ENCODE results near the gene UMAD1. TPM values are rescaled to one million over a fixed set of nuclear protein-coding genes. Genes with fewer than 3 reads are reported as not detected.

Gene UMAD1
- polyA plus RNA-seq, 3 donors: 6.2 to 22.7 (median 18.6) TPM

- Histone ChIP-seq H3K4me2 (replicated peaks; ENCODE audit: extremely low read depth, low read length, poor library complexity, severe bottlenecking) (no peak overlapping the region), H3K79me2 (ENCODE audit: insufficient read depth, low read length) (no peaks in the 10 kb centered on the region), H3K9ac (ENCODE audit: insufficient read depth, low read length, poor library complexity, severe bottlenecking) (no peak overlapping the region), H3K4me1 (ENCODE audit: control insufficient read depth in 1 of 2, insufficient read depth in 2 of 2, low read length in 2 of 2) (no peaks in the 10 kb centered on the region), H2AFZ (ENCODE audit: insufficient read depth, low read depth, low read length, poor library complexity, severe bottlenecking) (no peak overlapping the region), H3K27me3 (ENCODE audit: control insufficient read depth in 2 of 2, insufficient read depth in 2 of 2, low read length in 2 of 2) (no peaks in the 10 kb centered on the region), H3K36me3 (replicated peaks in 1 of 2; ENCODE audit: control insufficient read depth in 1 of 2, insufficient read depth in 2 of 2, low read length in 2 of 2) (no peaks in the 10 kb centered on the region), H4K20me1 (ENCODE audit: insufficient read depth, low read length) (no peaks in the 10 kb centered on the region), H3K4me3 (replicated peaks in 1 of 3; ENCODE audit: low read depth in 2 of 3, low read length in 3 of 3) (no peak overlapping the region), H3K27ac (ENCODE audit: low read depth in 1 of 2, low read length in 2 of 2) (no peak overlapping the region), H3K9me3 (replicated peaks in 1 of 2; ENCODE audit: control insufficient read depth in 1 of 2, insufficient read depth in 1 of 2, low read length in 2 of 2) (no peaks in the 10 kb centered on the region)
- peaks cover 0 to 6% (median under 1%) of the 10 kb centered on the region in 7 donors for H3K9me3 Mint-ChIP-seq
- WGBS (ENCODE audit: insufficient coverage): 80% methylated on average over 1 of the region's 2 CpGs
- peaks cover 0 to 2% (median 0%) of the 10 kb centered on the region in 3 donors for H3K27me3 Mint-ChIP-seq (ENCODE audit: low read depth in 3 of 3)
- intact Hi-C loops (cut with micrococcal nuclease): no loop called here
- H3K36me3 Mint-ChIP-seq: peaks cover 0 to 2% of the 10 kb centered on the region in 2 donors
- H3K4me1 Mint-ChIP-seq: peaks cover 5% of the 10 kb centered on the region
- no peak for DNase-seq
- no peak overlapping the region for H3K4me3 Mint-ChIP-seq
- no peak for TF ChIP-seq CTCF (IDR thresholded peaks at IDR 0.05)
- H3K27ac Mint-ChIP-seq: no peak overlapping the region
Observed at GRCh38 chr7:7862393-7862792, 221.8 kb downstream of the UMAD1 start.

GRCh38 chr7:7867846-7868571 lies 227.5 kb downstream of the UMAD1 start:
- no peak overlapping the region for H3K9ac ChIP-seq (ENCODE audit: insufficient read depth, low read length, poor library complexity, severe bottlenecking)
- peak; percentile 36 to 67 (median 64) for DNase-seq

More at GRCh38 chr7:7867846-7868571, 227.5 kb downstream of the UMAD1 start:
- 0% methylated on average over 3 of the region's 10 CpGs for WGBS (ENCODE audit: insufficient coverage)
- Mint-ChIP-seq H3K36me3 (peaks cover 0 to 2% of the 10 kb centered on the region in 2 donors), H3K4me1 (no peaks in the 10 kb centered on the region), H3K27me3 (ENCODE audit: low read depth in 3 of 3) (peaks cover 0 to 2% (median 0%) of the 10 kb centered on the region in 3 donors), H3K4me3 (no peak overlapping the region), H3K9me3 (peaks cover 0 to 1% (median 0%) of the 10 kb centered on the region in 7 donors), H3K27ac (no peak overlapping the region)
- intact Hi-C loops (cut with micrococcal nuclease): no loop called here
- no peaks in the 10 kb centered on the region for H3K36me3 ChIP-seq (replicated peaks in 1 of 2; ENCODE audit: control insufficient read depth in 1 of 2, insufficient read depth in 2 of 2, low read length in 2 of 2)
- H2AFZ ChIP-seq (ENCODE audit: insufficient read depth, low read depth, low read length, poor library complexity, severe bottlenecking): no peak overlapping the region
- H3K4me1 ChIP-seq (ENCODE audit: control insufficient read depth in 1 of 2, insufficient read depth in 2 of 2, low read length in 2 of 2): peaks cover 12 to 15% of the 10 kb centered on the region in 2 donors
- no peaks in the 10 kb centered on the region for H3K9me3 ChIP-seq (replicated peaks in 1 of 2; ENCODE audit: control insufficient read depth in 1 of 2, insufficient read depth in 1 of 2, low read length in 2 of 2)
- H3K79me2 ChIP-seq (ENCODE audit: insufficient read depth, low read length): no peaks in the 10 kb centered on the region
- H3K27ac ChIP-seq (ENCODE audit: low read depth in 1 of 2, low read length in 2 of 2): no peak overlapping the region
- H3K4me2 ChIP-seq (replicated peaks; ENCODE audit: extremely low read depth, low read length, poor library complexity, severe bottlenecking): peak overlapping the region; percentile 50
- H3K4me3 ChIP-seq (replicated peaks in 1 of 3; ENCODE audit: low read depth in 2 of 3, low read length in 3 of 3): peak overlapping the region in 1 of 3 experiments; percentile 48
- H3K27me3 ChIP-seq (ENCODE audit: control insufficient read depth in 2 of 2, insufficient read depth in 2 of 2, low read length in 2 of 2): no peaks in the 10 kb centered on the region
- no peak for TF ChIP-seq CTCF (IDR thresholded peaks at IDR 0.05)
- H4K20me1 ChIP-seq (ENCODE audit: insufficient read depth, low read length): no peaks in the 10 kb centered on the region

Measured in CD14-positive monocyte (primary cell).